ENCODE data around the gene CASK.
"Not testable (repeated sequence)": the region's sequence is repeated elsewhere in the genome, so short reads cannot be mapped to it uniquely, and the experiment has no call there.

GRCh38 chrX:41646201-41646600 is 277.2 kb downstream of the CASK start:
- TF ChIP-seq POLR2AphosphoS5 (IDR thresholded peaks at IDR 0.05; ENCODE audit: low read depth, low read length); POLR2A (IDR thresholded peaks at IDR 0.05; ENCODE audit: low read depth, low read length); TAF1 (IDR thresholded peaks at IDR 0.05; ENCODE audit: low read depth, low read length); SPI1 (IDR thresholded peaks at IDR 0.05; ENCODE audit: low read depth, low read length); PAX5 (IDR thresholded peaks at IDR 0.05; ENCODE audit: insufficient read depth, low read length, severe bottlenecking); POU2F2 (IDR thresholded peaks at IDR 0.05; ENCODE audit: low read depth, low read length): not testable (repeated sequence)
